ENCODE results near the gene SYNE4. TPM values are rescaled to one million over a fixed set of nuclear protein-coding genes. Genes with fewer than 3 reads are reported as not detected.

Gene SYNE4
- polyA plus RNA-seq, 1 donor from 2014 or later, result 0.19 TPM

- H3K4me3 ChIP-seq (ENCODE audit: low read length), result peak overlapping the region; percentile 67
Measured at GRCh38 chr19:35987571-35987896, 21.1 kb downstream of the SYNE4 start.

GRCh38 chr19:35986664-35987570, 21.7 kb downstream of the SYNE4 start:
- Histone ChIP-seq H4K20me1 (ENCODE audit: insufficient read depth) (no peaks in the 10 kb centered on the region), H3K9me3 (ENCODE audit: low read length) (no peaks in the 10 kb centered on the region), H3K27me3 (ENCODE audit: insufficient read depth, low read depth, low read length) (peaks cover 14% of the 10 kb centered on the region), H3K4me2 (ENCODE audit: low read length) (peak overlapping the region; percentile 25), H3K27ac (ENCODE audit: low read length) (no peak overlapping the region), H3F3A (ENCODE audit: insufficient read depth, low read length, poor library complexity, severe bottlenecking) (no peaks in the 10 kb centered on the region), H2AFZ (ENCODE audit: low read depth, low read length) (peak overlapping the region; percentile 34), H3K9me2 (ENCODE audit: insufficient read depth, low read length) (no peaks in the 10 kb centered on the region), H3K36me3 (ENCODE audit: insufficient read depth, low read length) (no peaks in the 10 kb centered on the region), H3K79me2 (replicated peaks; ENCODE audit: insufficient read depth, low read length) (no peaks in the 10 kb centered on the region), H3K9ac (ENCODE audit: low read length) (peak overlapping the region; percentile 56), H3K4me3 (ENCODE audit: low read length) (peak overlapping the region; percentile 67)
- TF ChIP-seq TAF1 (IDR thresholded peaks at IDR 0.05; ENCODE audit: low read depth) (no peak), SMC3 (conservative IDR thresholded peaks at IDR 0.05; ENCODE audit: poor library complexity) (no peak), EZH2 (IDR thresholded peaks at IDR 0.05; ENCODE audit: borderline replicate concordance, insufficient read depth, low read length, poor library complexity, severe bottlenecking) (no peak), EP300 (conservative IDR thresholded peaks at IDR 0.05; ENCODE audit: poor library complexity, severe bottlenecking) (no peak), MXI1 (conservative IDR thresholded peaks at IDR 0.05; ENCODE audit: poor library complexity, severe bottlenecking) (no peak), REST (IDR thresholded peaks at IDR 0.05; ENCODE audit: borderline replicate concordance) (no peak), POLR2AphosphoS5 (IDR thresholded peaks at IDR 0.05) (no peak), RAD21 (conservative IDR thresholded peaks at IDR 0.05) (no peak), CTCF (IDR thresholded peaks at IDR 0.05; ENCODE audit: poor library complexity, severe bottlenecking) (no peak)

More at GRCh38 chr19:35987571-35987896, 21.1 kb downstream of the SYNE4 start:
- Histone ChIP-seq H3K9me3 (ENCODE audit: low read length) (no peaks in the 10 kb centered on the region), H3K27ac (ENCODE audit: low read length) (no peak overlapping the region), H3K36me3 (ENCODE audit: insufficient read depth, low read length) (no peaks in the 10 kb centered on the region), H3K4me2 (ENCODE audit: low read length) (no peak overlapping the region), H3K27me3 (ENCODE audit: insufficient read depth, low read depth, low read length) (peaks cover 14% of the 10 kb centered on the region), H3K9ac (ENCODE audit: low read length) (no peak overlapping the region), H2AFZ (ENCODE audit: low read depth, low read length) (no peak overlapping the region), H3K9me2 (ENCODE audit: insufficient read depth, low read length) (no peaks in the 10 kb centered on the region), H3F3A (ENCODE audit: insufficient read depth, low read length, poor library complexity, severe bottlenecking) (no peaks in the 10 kb centered on the region), H4K20me1 (ENCODE audit: insufficient read depth) (no peaks in the 10 kb centered on the region), H3K79me2 (replicated peaks; ENCODE audit: insufficient read depth, low read length) (no peaks in the 10 kb centered on the region)
- TF ChIP-seq RAD21 (conservative IDR thresholded peaks at IDR 0.05) (no peak), EZH2 (IDR thresholded peaks at IDR 0.05; ENCODE audit: borderline replicate concordance, insufficient read depth, low read length, poor library complexity, severe bottlenecking) (no peak), POLR2AphosphoS5 (IDR thresholded peaks at IDR 0.05) (no peak), REST (IDR thresholded peaks at IDR 0.05; ENCODE audit: borderline replicate concordance) (no peak)

Measured in neural cell (in vitro differentiated cells).